CD4-positive, alpha-beta T cell (primary cell): Measurements from ENCODE around the gene HIVEP1. TPM values are rescaled to one million over a fixed set of nuclear protein-coding genes. Genes with fewer than 3 reads are reported as not detected.

Experiments
- ATAC-seq: fragments of 200-7000 bp; cut with Tn5 transposase; one replicate; pipeline ENCODE4 v1.10.0; 2022; ENCODE audit warnings: mild to moderate bottlenecking; ENCODE audit not compliant: poor library complexity
- CTCF ChIA-PET: fragments of 350-600 bp; sonication (Branson Sonifier 250); formaldehyde crosslinking; loops from one replicate; lab custom pipeline; 2021; ENCODE audit warnings: antibody characterized with exemption, inconsistent platforms; lab: Charles Lee
- POLR2A ChIA-PET: fragments of 350-600 bp; sonication (Branson Sonifier 250); formaldehyde crosslinking; loops from one replicate; lab custom pipeline; 2021; ENCODE audit warnings: antibody characterized with exemption, inconsistent platforms; lab: Charles Lee
- DNase-seq, 14 experiments: peaks; one replicate each; pipeline ENCODE4 v3.0.0-alpha.2; 2013 to 2020; ENCODE audit warnings: mixed read lengths in 2 of 14
- H3K27ac ChIP-seq, 2 donors: one replicate each; pipeline versions ENCODE4 v1.5.1 to v1.7.0; 2013; ENCODE audit warnings: low read length in 2 of 2, low read depth in 1 of 2, mild to moderate bottlenecking in 1 of 2
- H3K27me3 ChIP-seq, 2 experiments: 1 replicate in 1 of 2; 2 replicates in 1 of 2; pipeline versions ENCODE4 v1.6.1 to v1.7.0; 2013; ENCODE audit warnings: low read length in 2 of 2, control low read depth in 1 of 2, mild to moderate bottlenecking in 1 of 2, moderate library complexity in 1 of 2; ENCODE audit not compliant: insufficient read depth in 2 of 2, control insufficient read depth in 1 of 2
- H3K36me3 ChIP-seq: one replicate; pipeline ENCODE4 v1.6.1; 2013; ENCODE audit warnings: low read length, control low read depth; ENCODE audit not compliant: insufficient read depth
- H3K4me1 ChIP-seq: one replicate; pipeline ENCODE4 v1.6.1; 2013; ENCODE audit warnings: low read length, control low read depth; ENCODE audit not compliant: insufficient read depth
- H3K4me3 ChIP-seq: one replicate; pipeline ENCODE4 v1.5.1; 2013; ENCODE audit warnings: mild to moderate bottlenecking, low read length, moderate library complexity
- H3K9me3 ChIP-seq, 2 experiments: 1 replicate in 1 of 2; 2 replicates in 1 of 2; pipeline versions ENCODE4 v1.6.1 to v1.7.0; 2013; ENCODE audit warnings: low read length in 2 of 2, mild to moderate bottlenecking in 2 of 2, control low read depth in 1 of 2, moderate library complexity in 1 of 2; ENCODE audit not compliant: control insufficient read depth in 1 of 2, insufficient read depth in 1 of 2
- H3K27ac Mint-ChIP-seq: one replicate; pipeline ENCODE4 v1.8.0; 2020; ENCODE audit warnings: mixed read lengths
- H3K27me3 Mint-ChIP-seq: one replicate; pipeline ENCODE4 v1.8.0; 2021; ENCODE audit warnings: mixed read lengths
- H3K36me3 Mint-ChIP-seq: one replicate; pipeline ENCODE4 v1.8.0; 2021; ENCODE audit warnings: low read depth, mixed read lengths
- H3K4me1 Mint-ChIP-seq: one replicate; pipeline ENCODE4 v1.8.0; 2021; ENCODE audit warnings: low read depth, mixed read lengths
- H3K4me3 Mint-ChIP-seq: one replicate; pipeline ENCODE4 v1.8.0; 2020; ENCODE audit warnings: mild to moderate bottlenecking, mixed read lengths
- H3K9me3 Mint-ChIP-seq: one replicate; pipeline ENCODE4 v1.8.0; 2020; ENCODE audit warnings: mixed read lengths
- intact Hi-C, 2 experiments: fragments of 100-400 bp; cut with DNase I in 1 of 2; cut with micrococcal nuclease in 1 of 2; formaldehyde crosslinking; loops; one replicate each; pipeline versions ENCODE4 v1.15.1 to v1.9.0; 2023 to 2025; cut with DNase I, micrococcal nuclease
- total RNA-seq, 174 experiments: library from RNA in 2 of 174; stranded (reverse) in 2 of 174; gene quantifications; one replicate each; pipeline ENCODE4 v1.2.3 and lab custom pipeline; 2021 to 2026
- TF ChIP-seq, protein P1 (sequence below): fragments of 200-600 bp; IDR thresholded peaks from one replicate; pipeline ENCODE4 v1.8.0; 2022; ENCODE audit warnings: antibody characterized with exemption, mild to moderate bottlenecking

HIVEP1 gene
- total RNA-seq, 2 experiments from 2014 or later: 76.3 to 78.8 TPM

DNA sequence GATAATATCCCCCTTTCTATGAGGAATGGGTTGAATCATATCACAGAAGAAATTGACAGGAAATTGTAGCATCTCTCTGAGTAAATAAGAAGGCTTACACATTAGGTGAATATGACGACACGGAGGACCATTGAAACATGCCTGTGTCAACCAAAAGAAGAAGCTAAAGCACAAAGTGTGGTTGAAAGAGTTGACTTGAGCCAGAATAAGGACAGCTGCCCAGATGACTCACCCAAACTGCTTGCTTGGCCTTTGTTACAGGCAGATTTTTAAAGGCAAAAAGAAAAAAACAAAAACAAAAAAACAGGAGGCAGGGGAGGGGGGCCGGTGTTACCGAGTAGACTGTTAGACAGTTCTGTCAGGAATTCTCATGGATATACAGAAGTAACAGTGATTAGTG lies 148.2 kb downstream of the HIVEP1 start:
- intact Hi-C loops: no loop called here
- peak in 1 of 14 experiments; percentile 22 for DNase-seq
- Histone ChIP-seq H3K9me3 (no peaks in the 10 kb centered on the region), H3K27ac (no peak overlapping the region), H3K4me3 (no peak overlapping the region), H3K4me1 (peaks cover 9% of the 10 kb centered on the region), H3K36me3 (peaks cover 15% of the 10 kb centered on the region), H3K27me3 (no peaks in the 10 kb centered on the region)
- Mint-ChIP-seq H3K27ac (no peak overlapping the region), H3K4me3 (no peak overlapping the region), H3K27me3 (no peaks in the 10 kb centered on the region), H3K4me1 (peaks cover 51% of the 10 kb centered on the region), H3K9me3 (no peaks in the 10 kb centered on the region), H3K36me3 (peaks cover 66% of the 10 kb centered on the region)
- CTCF ChIA-PET: no interaction called here
- TF ChIP-seq, protein P1, sequence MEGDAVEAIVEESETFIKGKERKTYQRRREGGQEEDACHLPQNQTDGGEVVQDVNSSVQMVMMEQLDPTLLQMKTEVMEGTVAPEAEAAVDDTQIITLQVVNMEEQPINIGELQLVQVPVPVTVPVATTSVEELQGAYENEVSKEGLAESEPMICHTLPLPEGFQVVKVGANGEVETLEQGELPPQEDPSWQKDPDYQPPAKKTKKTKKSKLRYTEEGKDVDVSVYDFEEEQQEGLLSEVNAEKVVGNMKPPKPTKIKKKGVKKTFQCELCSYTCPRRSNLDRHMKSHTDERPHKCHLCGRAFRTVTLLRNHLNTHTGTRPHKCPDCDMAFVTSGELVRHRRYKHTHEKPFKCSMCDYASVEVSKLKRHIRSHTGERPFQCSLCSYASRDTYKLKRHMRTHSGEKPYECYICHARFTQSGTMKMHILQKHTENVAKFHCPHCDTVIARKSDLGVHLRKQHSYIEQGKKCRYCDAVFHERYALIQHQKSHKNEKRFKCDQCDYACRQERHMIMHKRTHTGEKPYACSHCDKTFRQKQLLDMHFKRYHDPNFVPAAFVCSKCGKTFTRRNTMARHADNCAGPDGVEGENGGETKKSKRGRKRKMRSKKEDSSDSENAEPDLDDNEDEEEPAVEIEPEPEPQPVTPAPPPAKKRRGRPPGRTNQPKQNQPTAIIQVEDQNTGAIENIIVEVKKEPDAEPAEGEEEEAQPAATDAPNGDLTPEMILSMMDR: no peak
- ATAC-seq: no peak
- POLR2A ChIA-PET: no interaction called here

DNA sequence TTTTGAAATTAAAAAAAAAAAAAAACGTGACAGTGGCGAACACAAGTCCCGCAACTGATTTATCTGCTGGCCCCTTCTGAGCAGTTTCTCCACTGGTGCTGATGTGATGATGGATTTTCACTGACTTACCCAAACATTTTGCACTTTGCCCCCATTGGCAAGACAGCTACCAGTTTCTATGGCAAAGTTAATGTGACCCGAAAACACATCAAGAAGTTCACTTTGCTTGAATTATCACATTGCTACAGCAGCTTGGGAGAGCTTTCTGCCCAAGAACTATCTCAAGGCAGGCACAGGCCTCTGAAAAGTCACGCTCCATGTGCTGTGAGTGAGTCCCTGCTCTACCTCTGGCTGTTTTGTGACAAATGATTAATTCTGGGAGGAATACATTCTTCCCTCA lies 150.1 kb downstream of the HIVEP1 start:
- no peak overlapping the region for H3K27ac ChIP-seq
- intact Hi-C loops: no loop called here
- Mint-ChIP-seq H3K27ac (peak overlapping the region; percentile 44), H3K4me1 (peaks cover 52% of the 10 kb centered on the region), H3K36me3 (peaks cover 56% of the 10 kb centered on the region), H3K4me3 (no peak overlapping the region), H3K9me3 (no peaks in the 10 kb centered on the region), H3K27me3 (no peaks in the 10 kb centered on the region)
- CTCF ChIA-PET: no interaction called here
- H3K36me3 ChIP-seq: peaks cover 15% of the 10 kb centered on the region
- H3K9me3 ChIP-seq: no peaks in the 10 kb centered on the region
- DNase-seq: no peak
- no peaks in the 10 kb centered on the region for H3K27me3 ChIP-seq
- POLR2A ChIA-PET: no interaction called here
- peaks cover 9% of the 10 kb centered on the region for H3K4me1 ChIP-seq
- TF ChIP-seq, protein P1: no peak
- ATAC-seq: no peak
- no peak overlapping the region for H3K4me3 ChIP-seq

DNA sequence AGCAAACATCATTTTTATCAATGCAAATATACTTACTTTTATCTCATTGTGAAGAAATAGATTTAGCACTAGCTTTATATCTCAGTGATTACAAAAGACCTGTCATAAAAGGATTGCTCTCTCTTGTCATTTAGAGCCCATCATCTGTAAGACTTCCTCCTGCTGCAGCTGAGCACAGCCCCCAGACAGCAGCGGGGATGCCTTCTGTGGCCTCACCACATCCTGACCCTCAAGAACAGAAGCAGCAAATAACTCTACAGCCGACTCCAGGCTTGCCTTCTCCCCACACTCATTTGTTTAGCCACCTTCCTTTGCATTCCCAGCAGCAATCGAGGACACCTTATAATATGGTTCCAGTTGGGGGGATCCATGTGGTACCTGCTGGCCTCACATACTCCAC lies 151.0 kb downstream of the HIVEP1 start:
- ChIA-PET POLR2A (interaction anchor here (1.0 kb wide), 2 partner anchors 70 to 153 kb away, joined by 4 to 6 read pairs; no protein-coding TSS in a partner anchor), CTCF (interaction anchor here (0.9 kb wide), 1 partner anchor 10 kb away, joined by 4 read pairs; no protein-coding TSS in a partner anchor)
- H3K4me3 ChIP-seq: no peak overlapping the region
- no peaks in the 10 kb centered on the region for H3K9me3 ChIP-seq
- H3K36me3 ChIP-seq: peaks cover 15% of the 10 kb centered on the region
- TF ChIP-seq, protein P1: no peak
- Mint-ChIP-seq H3K27me3 (no peaks in the 10 kb centered on the region), H3K9me3 (no peaks in the 10 kb centered on the region), H3K27ac (peak overlapping the region; percentile 44), H3K4me1 (peaks cover 52% of the 10 kb centered on the region), H3K4me3 (peak overlapping the region; percentile 45), H3K36me3 (peaks cover 50% of the 10 kb centered on the region)
- no peak overlapping the region for H3K27ac ChIP-seq
- intact Hi-C loops: no loop called here
- no peaks in the 10 kb centered on the region for H3K27me3 ChIP-seq
- DNase-seq: peak; percentile 14 to 76 (median 34)
- peak; percentile 97 for ATAC-seq
- peaks cover 9% of the 10 kb centered on the region for H3K4me1 ChIP-seq
